AG10803 (cell line): Measurements from ENCODE around the gene CPNE6.

Experiments
- DNase-seq: peaks from one replicate; pipeline ENCODE4 v3.0.0; 2010; ENCODE audit warnings: low read depth
- H3K4me3 ChIP-seq: 2 replicates; pipeline ENCODE4 v1.5.1; 2011; ENCODE audit warnings: mild to moderate bottlenecking, low read length, control low read depth
- CTCF ChIP-seq: conservative IDR thresholded peaks from 2 replicates; pipeline ENCODE4 v1.5.1; 2011; ENCODE audit warnings: mild to moderate bottlenecking, low read length, control low read depth, inconsistent platforms

Gene CPNE6

GRCh38 chr14:24092110-24092504, 20.7 kb downstream of the CPNE6 start:
- H3K4me3 ChIP-seq: no peak overlapping the region
- no peak for TF ChIP-seq CTCF
- no peak for DNase-seq

DNA sequence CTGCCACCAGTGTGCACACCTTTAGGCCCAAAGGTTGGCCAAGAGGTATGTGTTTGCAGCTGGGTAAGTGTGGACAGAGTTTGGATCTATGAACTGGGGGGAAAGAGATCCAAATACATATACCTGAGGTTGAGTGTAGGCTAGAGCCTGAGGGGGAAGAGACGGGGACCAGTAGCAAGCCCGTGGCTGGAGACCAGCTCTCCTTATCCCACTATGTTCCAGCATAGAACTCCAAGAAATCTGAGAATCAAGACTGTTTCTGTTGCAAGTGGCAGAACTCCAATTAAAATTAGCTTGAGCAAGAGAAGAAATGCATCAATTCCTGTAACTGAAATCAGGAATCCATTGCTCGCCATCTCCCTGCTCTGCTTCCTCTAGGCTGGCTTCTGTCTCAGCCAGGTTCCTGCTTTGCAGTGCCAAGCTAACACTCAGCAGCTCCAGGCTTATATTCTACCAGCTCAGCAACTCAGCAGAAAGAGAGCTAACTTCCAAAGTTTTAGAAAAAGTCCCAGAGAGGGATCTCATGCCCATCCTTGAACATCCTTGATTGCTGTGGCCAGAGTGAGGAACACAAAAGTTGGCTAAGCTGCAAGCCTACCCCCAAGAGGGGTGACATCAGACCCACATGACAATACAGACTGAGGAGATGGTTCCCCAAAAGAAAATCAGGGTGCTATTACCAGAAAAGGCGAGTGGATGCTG, 21.3 kb downstream of the CPNE6 start:
- no peak overlapping the region for H3K4me3 ChIP-seq
- no peak for TF ChIP-seq CTCF
- peak; percentile 42 for DNase-seq

DNA sequence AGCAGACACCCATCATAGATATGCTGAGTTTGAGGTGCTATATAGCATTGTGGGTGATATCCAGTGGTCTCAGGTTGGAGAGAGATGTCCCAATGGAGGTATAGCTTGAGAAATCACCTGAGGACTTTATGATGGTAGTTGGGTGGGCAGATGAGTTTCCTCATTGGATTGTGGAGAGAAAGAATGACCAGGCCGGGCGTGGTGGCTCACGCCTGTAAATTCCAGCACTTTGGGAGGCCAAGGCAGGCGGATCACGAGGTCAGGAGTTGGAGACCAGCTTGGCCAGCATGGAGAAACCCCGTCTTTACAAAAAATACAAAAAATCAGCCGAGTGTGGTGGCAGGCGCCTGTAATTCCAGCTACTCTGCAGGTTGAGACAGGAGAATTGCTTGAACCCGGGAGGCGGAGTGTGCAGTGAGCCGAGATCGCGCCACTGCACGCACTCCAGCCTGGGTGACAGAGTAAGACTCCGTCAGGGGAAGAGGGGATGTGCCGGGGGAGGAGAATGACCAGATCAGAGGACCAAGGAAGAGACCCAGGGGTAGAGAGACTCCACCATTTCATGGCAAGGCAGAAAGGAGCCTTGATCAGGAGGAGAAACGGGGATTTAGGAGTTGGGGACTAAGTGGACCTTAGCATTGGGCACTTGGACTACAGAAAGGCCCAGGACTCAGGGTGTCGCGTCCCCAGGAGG, 22.0 kb downstream of the CPNE6 start:
- DNase-seq: no peak
- TF ChIP-seq CTCF: no peak
- H3K4me3 ChIP-seq: peak overlapping the region; percentile 31

- peak; percentile 28 for TF ChIP-seq CTCF
- DNase-seq: peak; percentile 98
- H3K4me3 ChIP-seq: peak within 1 kb of the TSS; percentile 95
These were observed 22.8 kb downstream of the CPNE6 start, which contains the start of gene PCK2 for GRCh38 chr14:24093901-24094840. Gene PCK2, plus strand, starts transcription at chr14:24094311. Its CDS starts 95 bp downstream, at chr14:24094406.

DNA sequence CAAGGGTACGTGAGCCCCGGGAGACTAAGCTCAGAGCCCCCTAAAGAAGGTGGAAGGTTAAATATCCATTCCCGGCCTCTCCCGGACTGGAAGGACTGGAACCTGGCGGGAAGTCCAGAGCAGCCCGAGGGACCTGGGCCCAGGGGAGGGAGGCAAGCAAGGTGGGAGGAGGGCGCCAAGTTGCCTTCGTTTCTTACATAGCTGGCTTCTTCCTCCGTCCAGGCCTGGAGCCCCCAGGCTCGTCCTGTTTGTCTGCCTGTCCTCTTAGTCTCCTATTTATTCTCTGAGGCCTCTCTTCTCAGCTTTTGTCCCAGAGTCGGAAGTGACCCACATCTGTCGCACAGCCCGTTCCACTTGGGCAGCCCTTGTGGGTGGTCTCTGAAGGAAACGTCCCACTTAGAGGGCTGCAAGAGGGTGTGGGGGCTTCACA, 23.5 kb downstream of the CPNE6 start:
- peak; percentile 5 for DNase-seq
- TF ChIP-seq CTCF: no peak

DNA sequence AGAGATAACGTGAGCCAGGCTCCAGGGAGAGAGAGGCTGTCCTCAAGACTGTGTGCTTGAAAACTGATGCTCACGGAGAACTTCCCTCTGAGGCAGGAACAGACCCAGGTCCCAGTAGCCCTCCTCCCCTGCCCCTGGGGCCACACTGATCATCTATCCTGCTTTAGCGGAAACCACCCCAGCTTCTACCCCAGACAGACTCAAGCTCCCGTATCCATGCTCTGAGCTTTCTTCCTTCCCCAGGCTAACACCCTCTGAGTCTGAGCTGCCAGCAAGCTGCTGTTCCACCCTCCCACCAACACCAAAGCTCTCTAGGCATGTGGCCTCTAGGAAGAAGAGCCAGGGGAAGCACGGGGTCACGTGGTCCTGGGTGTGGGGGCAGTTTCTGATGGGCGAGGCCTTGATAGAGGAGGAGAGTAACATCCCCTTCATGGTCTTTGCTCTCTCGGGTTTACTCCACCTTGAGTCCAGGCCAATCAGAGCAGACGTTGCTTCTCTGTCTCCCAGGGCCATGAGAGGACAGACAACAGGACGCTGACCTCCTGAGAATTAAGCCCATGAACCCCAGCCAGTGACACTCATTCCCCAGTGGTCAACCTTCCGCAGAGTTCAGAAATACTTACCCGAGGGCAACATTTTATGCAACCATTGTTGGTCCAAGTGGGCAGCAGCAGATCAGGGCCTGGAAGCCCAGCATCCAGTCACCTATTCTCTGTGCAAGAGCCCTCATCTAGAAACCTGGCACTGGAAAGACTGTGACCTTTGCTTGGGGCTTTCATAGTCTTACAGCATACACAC, 24.1 kb downstream of the CPNE6 start:
- DNase-seq: peak; percentile 75
- peak overlapping the region; percentile 95 for H3K4me3 ChIP-seq
- no peak for TF ChIP-seq CTCF

More for the DNA sequence above, 23.5 kb downstream of the CPNE6 start:
- H3K4me3 ChIP-seq: peak overlapping the region; percentile 95
